GM21515 (cell line): ENCODE results near the gene ARHGEF28.

Source experiments
- ATAC-seq: cut with Tn5 transposase; IDR thresholded peaks from one replicate; pipeline ENCODE4 v1.9.1; 2021; ENCODE audit not compliant: unreplicated experiment

ARHGEF28 gene

GRCh38 chr5:73692166-73692640, 66.2 kb downstream of the ARHGEF28 start:
- no peak for ATAC-seq

GRCh38 chr5:73692981-73693380, 67.0 kb downstream of the ARHGEF28 start:
- ATAC-seq: no peak

GRCh38 chr5:73693573-73694061, 67.6 kb downstream of the ARHGEF28 start:
- no peak for ATAC-seq

GRCh38 chr5:73694089-73694488, 68.1 kb downstream of the ARHGEF28 start:
- no peak for ATAC-seq

GRCh38 chr5:73698011-73698410, 72.0 kb downstream of the ARHGEF28 start:
- no peak for ATAC-seq

GRCh38 chr5:73701566-73701965, 75.6 kb downstream of the ARHGEF28 start:
- ATAC-seq: no peak

- no peak for ATAC-seq
These were observed 76.5 kb downstream of the ARHGEF28 start for GRCh38 chr5:73702534-73702933.

- no peak for ATAC-seq
These were observed 77.0 kb downstream of the ARHGEF28 start for GRCh38 chr5:73702951-73703350.

- ATAC-seq: no peak
These were observed 79.4 kb downstream of the ARHGEF28 start for GRCh38 chr5:73705364-73705763.

GRCh38 chr5:73706963-73707362, 81.0 kb downstream of the ARHGEF28 start:
- ATAC-seq: no peak

GRCh38 chr5:73709536-73710129, 83.6 kb downstream of the ARHGEF28 start:
- ATAC-seq: no peak

GRCh38 chr5:73716284-73716808, 90.3 kb downstream of the ARHGEF28 start:
- no peak for ATAC-seq

GRCh38 chr5:73718762-73719161, 92.8 kb downstream of the ARHGEF28 start:
- no peak for ATAC-seq

- ATAC-seq: no peak
These were observed 93.6 kb downstream of the ARHGEF28 start for GRCh38 chr5:73719632-73720031.

GRCh38 chr5:73722231-73722630, 96.2 kb downstream of the ARHGEF28 start:
- no peak for ATAC-seq

GRCh38 chr5:73726071-73726470, 100.1 kb downstream of the ARHGEF28 start:
- no peak for ATAC-seq

GRCh38 chr5:73726606-73727231, 100.7 kb downstream of the ARHGEF28 start:
- no peak for ATAC-seq

- no peak for ATAC-seq
These were observed 101.5 kb downstream of the ARHGEF28 start for GRCh38 chr5:73727470-73727869.

- ATAC-seq: no peak
These were observed 102.7 kb downstream of the ARHGEF28 start for GRCh38 chr5:73728493-73729273.

GRCh38 chr5:73729329-73729728, 103.3 kb downstream of the ARHGEF28 start:
- no peak for ATAC-seq

GRCh38 chr5:73732045-73732444, 106.0 kb downstream of the ARHGEF28 start:
- no peak for ATAC-seq

- ATAC-seq: no peak
These were observed 107.2 kb downstream of the ARHGEF28 start for GRCh38 chr5:73733219-73733618.
